ENCODE results near the gene OR5H14. TPM values are rescaled to one million over a fixed set of nuclear protein-coding genes. Genes with fewer than 3 reads are reported as not detected.

The OR5H14 gene
- polyA plus RNA-seq (2012; rRNA removed) = not detected in 2 replicates
- not detected in 2 replicates for polyA plus RNA-seq (2012; cell fraction: cytosol; rRNA removed)
- not detected in 2 replicates for polyA plus RNA-seq (2012; cell fraction: nucleus; rRNA removed)

GRCh38 chr3:98147179-98147578 is at the start of gene OR5H14:
TSS of gene OR5H14 (plus strand) at chr3:98147479. CDS start at chr3:98149386, 1,907 bp downstream.
- TF ChIP-seq, protein P1, sequence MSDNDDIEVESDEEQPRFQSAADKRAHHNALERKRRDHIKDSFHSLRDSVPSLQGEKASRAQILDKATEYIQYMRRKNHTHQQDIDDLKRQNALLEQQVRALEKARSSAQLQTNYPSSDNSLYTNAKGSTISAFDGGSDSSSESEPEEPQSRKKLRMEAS (IDR thresholded peaks at IDR 0.05; ENCODE audit: low read depth) = no peak
- TF ChIP-seq RFX5 (IDR thresholded peaks at IDR 0.05; ENCODE audit: low read length) (no peak), EP300 (IDR thresholded peaks at IDR 0.05; ENCODE audit: borderline replicate concordance in 1 of 2, low read depth in 1 of 2, low read length in 1 of 2) (no peak), USF1 (IDR thresholded peaks at IDR 0.05; ENCODE audit: borderline replicate concordance, low read depth) (no peak), RCOR1 (IDR thresholded peaks at IDR 0.05; ENCODE audit: low read length) (no peak), IRF3 (IDR thresholded peaks at IDR 0.05; ENCODE audit: low read depth, low read length) (no peak), TAF1 (IDR thresholded peaks at IDR 0.05; ENCODE audit: borderline replicate concordance, low read depth, low read length) (no peak), GABPA (IDR thresholded peaks at IDR 0.05; ENCODE audit: low read depth) (no peak), JUND (IDR thresholded peaks at IDR 0.05) (no peak), TCF12 (IDR thresholded peaks at IDR 0.05) (no peak), ELF1 (IDR thresholded peaks at IDR 0.05) (no peak), EZH2phosphoT487 (IDR thresholded peaks at IDR 0.05; ENCODE audit: borderline replicate concordance, low read depth) (no peak), SIN3A (IDR thresholded peaks at IDR 0.05; ENCODE audit: borderline replicate concordance, low read depth, low read length) (no peak), ZBTB33 (IDR thresholded peaks at IDR 0.05; ENCODE audit: borderline replicate concordance, low read depth) (no peak)
- H3K9me2 ChIP-seq = no peaks in the 10 kb centered on the region
- no peaks in the 10 kb centered on the region for H4K20me1 ChIP-seq (ENCODE audit: insufficient read depth)
- 0% methylated on average over 1 of the region's 1 CpG for WGBS (ENCODE audit: low lambda C conversion rate)
- no peak for DNase-seq
- no peaks in the 10 kb centered on the region for H3K36me3 ChIP-seq (replicated peaks in 1 of 2; ENCODE audit: control insufficient read depth in 1 of 2, insufficient read depth in 2 of 2, low read length in 1 of 2)
- H3F3A ChIP-seq (replicated peaks; ENCODE audit: insufficient read depth) = no peaks in the 10 kb centered on the region
- H3K4me3 ChIP-seq (ENCODE audit: low read depth in 2 of 2, low read length in 1 of 2) = no peak within 1 kb of the TSS
- ChIA-PET POLR2A (no interaction called here), CTCF (no interaction called here)
- no peak within 1 kb of the TSS for H3K4me2 ChIP-seq
- no peak within 1 kb of the TSS for H2AFZ ChIP-seq (ENCODE audit: low read depth)
- H3K79me2 ChIP-seq (ENCODE audit: insufficient read depth) = no peaks in the 10 kb centered on the region
- no peak within 1 kb of the TSS for H3K9ac ChIP-seq
- no peak within 1 kb of the TSS for H3K27ac ChIP-seq (ENCODE audit: low read depth in 2 of 2, low read length in 1 of 2)
- no peaks in the 10 kb centered on the region for H3K4me1 ChIP-seq (ENCODE audit: control insufficient read depth in 1 of 2, insufficient read depth in 2 of 2, low read depth in 1 of 2, low read length in 1 of 2)
- H3K27me3 ChIP-seq (ENCODE audit: insufficient read depth) = no peaks in the 10 kb centered on the region
- no peaks in the 10 kb centered on the region for H3K9me3 ChIP-seq

GRCh38 chr3:98099848-98100247 is 47.4 kb upstream of the OR5H14 start:
- H3F3A ChIP-seq (replicated peaks; ENCODE audit: insufficient read depth) = no peaks in the 10 kb centered on the region
- WGBS (ENCODE audit: low lambda C conversion rate) = 23% methylated on average over 4 of the region's 4 CpGs
- POLR2A ChIA-PET = no interaction called here

More at GRCh38 chr3:98099848-98100247, 47.4 kb upstream of the OR5H14 start:
- Histone ChIP-seq H3K4me3 (ENCODE audit: low read depth in 2 of 2, low read length in 1 of 2) (no peak overlapping the region), H3K9me2 (no peaks in the 10 kb centered on the region), H3K9me3 (no peaks in the 10 kb centered on the region), H4K20me1 (ENCODE audit: insufficient read depth) (no peaks in the 10 kb centered on the region), H3K27ac (ENCODE audit: low read depth in 2 of 2, low read length in 1 of 2) (no peak overlapping the region), H3K4me2 (no peak overlapping the region), H3K79me2 (ENCODE audit: insufficient read depth) (no peaks in the 10 kb centered on the region), H3K27me3 (ENCODE audit: insufficient read depth) (no peaks in the 10 kb centered on the region), H2AFZ (ENCODE audit: low read depth) (no peak overlapping the region), H3K4me1 (ENCODE audit: control insufficient read depth in 1 of 2, insufficient read depth in 2 of 2, low read depth in 1 of 2, low read length in 1 of 2) (no peaks in the 10 kb centered on the region), H3K36me3 (replicated peaks in 1 of 2; ENCODE audit: control insufficient read depth in 1 of 2, insufficient read depth in 2 of 2, low read length in 1 of 2) (no peaks in the 10 kb centered on the region), H3K9ac (no peak overlapping the region)
- DNase-seq = no peak
- CTCF ChIA-PET = interaction anchor here (0.7 kb wide), 1 partner anchor 10 kb away, joined by 3 read pairs; no protein-coding TSS in a partner anchor
- TF ChIP-seq ELF1 (IDR thresholded peaks at IDR 0.05) (no peak), PBX3 (IDR thresholded peaks at IDR 0.05) (no peak), YY1 (IDR thresholded peaks at IDR 0.05; ENCODE audit: low read depth) (no peak), TAF1 (IDR thresholded peaks at IDR 0.05; ENCODE audit: borderline replicate concordance, low read depth, low read length) (no peak), IRF3 (IDR thresholded peaks at IDR 0.05; ENCODE audit: low read depth, low read length) (no peak)
- TF ChIP-seq, protein P2, sequence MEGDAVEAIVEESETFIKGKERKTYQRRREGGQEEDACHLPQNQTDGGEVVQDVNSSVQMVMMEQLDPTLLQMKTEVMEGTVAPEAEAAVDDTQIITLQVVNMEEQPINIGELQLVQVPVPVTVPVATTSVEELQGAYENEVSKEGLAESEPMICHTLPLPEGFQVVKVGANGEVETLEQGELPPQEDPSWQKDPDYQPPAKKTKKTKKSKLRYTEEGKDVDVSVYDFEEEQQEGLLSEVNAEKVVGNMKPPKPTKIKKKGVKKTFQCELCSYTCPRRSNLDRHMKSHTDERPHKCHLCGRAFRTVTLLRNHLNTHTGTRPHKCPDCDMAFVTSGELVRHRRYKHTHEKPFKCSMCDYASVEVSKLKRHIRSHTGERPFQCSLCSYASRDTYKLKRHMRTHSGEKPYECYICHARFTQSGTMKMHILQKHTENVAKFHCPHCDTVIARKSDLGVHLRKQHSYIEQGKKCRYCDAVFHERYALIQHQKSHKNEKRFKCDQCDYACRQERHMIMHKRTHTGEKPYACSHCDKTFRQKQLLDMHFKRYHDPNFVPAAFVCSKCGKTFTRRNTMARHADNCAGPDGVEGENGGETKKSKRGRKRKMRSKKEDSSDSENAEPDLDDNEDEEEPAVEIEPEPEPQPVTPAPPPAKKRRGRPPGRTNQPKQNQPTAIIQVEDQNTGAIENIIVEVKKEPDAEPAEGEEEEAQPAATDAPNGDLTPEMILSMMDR (IDR thresholded peaks at IDR 0.05) = no peak

Data from SK-N-SH (cell line).